H1 (cell line): ENCODE results near the gene LMX1A. TPM values are rescaled to one million over a fixed set of nuclear protein-coding genes. Genes with fewer than 3 reads are reported as not detected.

Experiments
- BRCA1 ChIP-seq: IDR thresholded peaks from 2 replicates; pipeline ENCODE4 v1.6.1; 2012; ENCODE audit warnings: low read depth, low read length, improper control_type of control experiment
- RXRA ChIP-seq: IDR thresholded peaks from 2 replicates; pipeline ENCODE4 v1.6.1; 2011; ENCODE audit warnings: low read depth, mild to moderate bottlenecking, low read length, moderate library complexity; ENCODE audit not compliant: insufficient read depth
- SUZ12 ChIP-seq: fragments of 200-600 bp; sonication (generic); IDR thresholded peaks from 2 replicates; pipeline ENCODE4 v1.6.1; 2012; ENCODE audit warnings: mild to moderate bottlenecking, inconsistent platforms, low read length, moderate library complexity, mixed read lengths
- polyA plus RNA-seq, 7 experiments: library from polyadenylated mRNA; depleted of rRNA in 3 of 7; stranded (reverse) in 5 of 7; unstranded in 2 of 7; fragments of >200 nt in 5 of 7; fragments of 200-250 nt in 2 of 7; gene quantifications; 1 replicate in 5 of 7; 2 replicates in 1 of 7; 4 replicates in 1 of 7; pipeline versions ENCODE4 v1.2.1 to v1.2.3, GENCODE V29; 2011 to 2013; ENCODE audit warnings: missing spikeins in 2 of 7, mixed read lengths in 2 of 7
- total RNA-seq: library from RNA; stranded (reverse); fragmentation: NEBNext Ultra II Directional; extraction: Animal tissue kit (Norgen Biotek cat#: 25700); gene quantifications from 2 replicates; pipeline ENCODE4 v1.2.1, GENCODE V29; 2021

Gene LMX1A
- total and polyA plus RNA-seq, 2 of the 8 experiments (the other 6 are each of a cell fraction or from before 2014, with no cell fraction given): not detected

GRCh38 chr1:165204548-165204947 lies 152.0 kb downstream of the LMX1A start (continued):
- TF ChIP-seq BRCA1 (no peak), RXRA (no peak), SUZ12 (no peak)
